A673 (cell line): ENCODE measurements around the gene TAS2R40.

Experiments
- CTCF ChIP-seq: fragments of 300-800, 200-600 bp; sonication (generic); conservative IDR thresholded peaks from 2 replicates; pipeline ENCODE4 v1.5.1; 2017; ENCODE audit warnings: low read depth, mild to moderate bottlenecking, antibody characterized with exemption, low read length, moderate library complexity, mixed read lengths
- EZH2 ChIP-seq: fragments of 200-600 bp; sonication (generic); IDR thresholded peaks from 2 replicates; pipeline ENCODE4 v1.6.1; 2017; ENCODE audit warnings: borderline replicate concordance, low read depth, mild to moderate bottlenecking, mixed read lengths, antibody characterized with exemption, low read length; ENCODE audit not compliant: poor library complexity, severe bottlenecking

GRCh38 chr7:143221737-143222136 is at the start of gene TAS2R40:
- TF ChIP-seq CTCF, result no peak
- TF ChIP-seq EZH2, result no peak
